B cell (primary cell): ENCODE measurements around the gene GRIP1. TPM values are rescaled to one million over a fixed set of nuclear protein-coding genes. Genes with fewer than 3 reads are reported as not detected.

ENCODE experiments used
- ATAC-seq: fragments of 200-7000 bp; cut with Tn5 transposase; one replicate; pipeline ENCODE4 v1.10.0; 2021; ENCODE audit warnings: low read depth, mild to moderate bottlenecking, moderate number of reproducible peaks, moderate library complexity
- CTCF ChIA-PET: fragments of 350-600 bp; sonication (Branson Sonifier 250); formaldehyde crosslinking; loops from one replicate; lab custom pipeline; 2021; ENCODE audit warnings: antibody characterized with exemption, inconsistent platforms; lab: Charles Lee
- POLR2A ChIA-PET: fragments of 350-600 bp; sonication (Branson Sonifier 250); formaldehyde crosslinking; loops from one replicate; lab custom pipeline; 2021; ENCODE audit warnings: antibody characterized with exemption; lab: Charles Lee
- DNase-seq: peaks from one replicate; pipeline ENCODE4 v3.0.0; 2013
- H2AFZ ChIP-seq: 2 replicates; pipeline ENCODE4 v1.6.1; 2012; ENCODE audit warnings: mild to moderate bottlenecking, low read depth, low read length; ENCODE audit not compliant: insufficient read depth, poor library complexity, severe bottlenecking
- H3K27ac ChIP-seq, 2 donors: 1 replicate in 1 of 2; 2 replicates in 1 of 2; pipeline ENCODE4 v1.5.1; 2012 to 2013; ENCODE audit warnings: low read length in 2 of 2, mild to moderate bottlenecking in 2 of 2, moderate library complexity in 1 of 2
- H3K27me3 ChIP-seq, 4 experiments: fragments of 200-600 bp in 1 of 4; sonication (generic) in 1 of 4; replicated peaks in 1 of 4; 1 replicate in 2 of 4; 2 replicates in 2 of 4; pipeline versions ENCODE4 v1.6.1 to v1.7.0; 2013 to 2016; ENCODE audit warnings: low read length in 3 of 4, mild to moderate bottlenecking in 2 of 4, mixed read lengths in 1 of 4, moderate library complexity in 1 of 4; ENCODE audit not compliant: insufficient read depth in 4 of 4, control insufficient read depth in 3 of 4; ENCODE audit errors: control extremely low read depth in 1 of 4
- H3K36me3 ChIP-seq, 2 experiments: replicated peaks in 1 of 2; 1 replicate in 1 of 2; 2 replicates in 1 of 2; pipeline versions ENCODE4 v1.6.1 to v1.7.1; 2013; ENCODE audit warnings: low read length in 1 of 2; ENCODE audit not compliant: insufficient read depth in 2 of 2, control insufficient read depth in 1 of 2; ENCODE audit errors: control extremely low read depth in 1 of 2, extremely low read depth in 1 of 2
- H3K4me1 ChIP-seq, 2 donors: fragments of 200-600 bp in 1 of 2; sonication (generic) in 1 of 2; 1 replicate in 1 of 2; 2 replicates in 1 of 2; pipeline versions ENCODE4 v1.5.1 to v1.6.1; 2013 to 2017; ENCODE audit warnings: low read length in 2 of 2; ENCODE audit not compliant: control insufficient read depth in 2 of 2, insufficient read depth in 2 of 2
- H3K4me2 ChIP-seq: replicated peaks from 2 replicates; pipeline ENCODE3; 2012; ENCODE audit warnings: mild to moderate bottlenecking, low read depth, low read length; ENCODE audit not compliant: poor library complexity, severe bottlenecking
- H3K4me3 ChIP-seq, 5 experiments: fragments of 200-600 bp in 1 of 5; sonication (generic) in 1 of 5; 1 replicate in 3 of 5; 2 replicates in 2 of 5; pipeline versions ENCODE4 v1.5.1 to v1.7.0; 2011 to 2016; ENCODE audit warnings: low read length in 4 of 5, mild to moderate bottlenecking in 4 of 5, low read depth in 2 of 5, control low read depth in 1 of 5, moderate library complexity in 1 of 5; ENCODE audit not compliant: insufficient read depth in 1 of 5; ENCODE audit errors: control extremely low read depth in 1 of 5, extremely low read depth in 1 of 5
- H3K79me2 ChIP-seq: fragments of 200-600 bp; sonication (generic); one replicate; pipeline ENCODE4 v1.6.0; 2016; ENCODE audit warnings: low read length; ENCODE audit not compliant: control insufficient read depth, insufficient read depth
- H3K9ac ChIP-seq: fragments of 200-600 bp; sonication (generic); 2 replicates; pipeline ENCODE4 v1.6.1; 2017; ENCODE audit warnings: mild to moderate bottlenecking, low read length, moderate library complexity
- H3K9me3 ChIP-seq, 3 donors: one replicate each; pipeline versions ENCODE4 v1.6.1 to v1.7.1; 2013; ENCODE audit warnings: low read length in 2 of 3; ENCODE audit not compliant: control insufficient read depth in 2 of 3, insufficient read depth in 1 of 3; ENCODE audit errors: control extremely low read depth in 1 of 3
- H4K20me1 ChIP-seq: 2 replicates; pipeline ENCODE4 v1.6.0; 2012; ENCODE audit warnings: mild to moderate bottlenecking, low read length; ENCODE audit not compliant: insufficient read depth, control insufficient read depth, poor library complexity, severe bottlenecking
- H3K27ac Mint-ChIP-seq: one replicate; pipeline ENCODE4 v1.8.0; 2021; ENCODE audit warnings: mixed read lengths
- H3K27me3 Mint-ChIP-seq: one replicate; pipeline ENCODE4 v1.8.0; 2021; ENCODE audit warnings: mixed read lengths
- H3K4me1 Mint-ChIP-seq: one replicate; pipeline ENCODE4 v1.8.0; 2021; ENCODE audit warnings: mixed read lengths
- H3K4me3 Mint-ChIP-seq: one replicate; pipeline ENCODE4 v1.8.0; 2021; ENCODE audit warnings: mixed read lengths
- H3K9me3 Mint-ChIP-seq: one replicate; pipeline ENCODE4 v1.8.0; 2022; ENCODE audit warnings: mixed read lengths; ENCODE audit not compliant: insufficient read depth
- CTCF ChIP-seq: fragments of 200-600 bp; IDR thresholded peaks from one replicate; pipeline ENCODE4 v1.8.0; 2022; ENCODE audit warnings: antibody characterized with exemption, mild to moderate bottlenecking
- EZH2 ChIP-seq: IDR thresholded peaks from 2 replicates; pipeline ENCODE4 v1.6.1; 2012; ENCODE audit warnings: borderline replicate concordance, low read depth, mild to moderate bottlenecking, moderate library complexity, low read length; ENCODE audit not compliant: insufficient read depth, poor library complexity, severe bottlenecking
- whole genome bisulfite sequencing: methylation state at CpG from one replicate; pipeline ENCODE4 v1.1.5; 2013; ENCODE audit warnings: missing lambda C conversion rate; ENCODE audit not compliant: insufficient coverage; 5-methylcytosine and 5-hydroxymethylcytosine counted together
- intact Hi-C: fragments of 100-400 bp; cut with micrococcal nuclease; formaldehyde crosslinking; loops from one replicate; pipeline ENCODE4 v1.10.0; 2022
- polyA plus RNA-seq: library from polyadenylated mRNA; depleted of rRNA; stranded (reverse); fragments of >200 nt; gene quantifications from 2 replicates; pipeline ENCODE4 v1.2.3, GENCODE V29; 2012
- total RNA-seq, 2 donors: library from RNA; stranded (reverse); fragments of 120-200 nt in 1 of 2; gene quantifications; 1 replicate in 1 of 2; 2 replicates in 1 of 2; pipeline versions ENCODE4 v1.2.3 to v1.2.4, GENCODE V29; 2013 to 2022

GRIP1 gene
- total and polyA plus RNA-seq, 2 donors (not counting 1 experiment from before 2014, with no cell fraction given), result 0.22 TPM; not detected in 1

GRCh38 chr12:66459944-66460482 is 218.9 kb downstream of the GRIP1 start:
- no peak overlapping the region for H3K4me3 ChIP-seq

GRCh38 chr12:66456612-66457011 is 222.3 kb downstream of the GRIP1 start:
- intact Hi-C loops, result no loop called here
- peaks cover 7% of the 10 kb centered on the region for H3K27me3 Mint-ChIP-seq
- H3K4me1 Mint-ChIP-seq, result no peaks in the 10 kb centered on the region
- DNase-seq (no peak), ATAC-seq (no peak)
- ChIA-PET POLR2A (no interaction called here), CTCF (no interaction called here)
- no peaks in the 10 kb centered on the region for H3K27me3 ChIP-seq
- no peaks in the 10 kb centered on the region for H3K79me2 ChIP-seq
- no peaks in the 10 kb centered on the region for H3K4me1 ChIP-seq
- H3K4me3 Mint-ChIP-seq, result no peak overlapping the region
- H3K27ac Mint-ChIP-seq, result no peak overlapping the region
- H3K27ac ChIP-seq, result no peak overlapping the region
- no peak overlapping the region for H3K4me2 ChIP-seq
- H3K4me3 ChIP-seq, result no peak overlapping the region
- H4K20me1 ChIP-seq, result no peaks in the 10 kb centered on the region
- no peak overlapping the region for H2AFZ ChIP-seq
- no peak overlapping the region for H3K9ac ChIP-seq
- no peaks in the 10 kb centered on the region for H3K9me3 ChIP-seq
- TF ChIP-seq EZH2, result no peak
- TF ChIP-seq CTCF, result no peak
- H3K36me3 ChIP-seq, result no peaks in the 10 kb centered on the region
- no peaks in the 10 kb centered on the region for H3K9me3 Mint-ChIP-seq
- no CpG with 5 or more reads among the region's 2 CpGs for WGBS

More at GRCh38 chr12:66459944-66460482, 218.9 kb downstream of the GRIP1 start:
- intact Hi-C loops, result no loop called here
- H3K27ac ChIP-seq, result no peak overlapping the region
- POLR2A ChIA-PET, result no interaction called here
- H3K4me1 Mint-ChIP-seq, result no peaks in the 10 kb centered on the region
- DNase-seq (no peak), ATAC-seq (no peak)
- no peak overlapping the region for H2AFZ ChIP-seq
- H3K9me3 ChIP-seq, result no peaks in the 10 kb centered on the region
- H3K4me2 ChIP-seq, result no peak overlapping the region
- no peaks in the 10 kb centered on the region for H3K9me3 Mint-ChIP-seq
- no peaks in the 10 kb centered on the region for H3K79me2 ChIP-seq
- H3K27me3 Mint-ChIP-seq, result no peaks in the 10 kb centered on the region
- H3K4me3 Mint-ChIP-seq, result no peak overlapping the region
- H3K36me3 ChIP-seq, result no peaks in the 10 kb centered on the region
- H3K27me3 ChIP-seq, result no peaks in the 10 kb centered on the region
- TF ChIP-seq EZH2 (no peak), CTCF (no peak)
- no peaks in the 10 kb centered on the region for H3K4me1 ChIP-seq
- H4K20me1 ChIP-seq, result no peaks in the 10 kb centered on the region
- H3K9ac ChIP-seq, result no peak overlapping the region
- no peak overlapping the region for H3K27ac Mint-ChIP-seq
- CTCF ChIA-PET, result no interaction called here
- 59% methylated on average over 2 of the region's 7 CpGs for whole genome bisulfite sequencing
